D341Med (cell line): ENCODE measurements around the gene AGBL1.

Experiments
- DNase-seq: peaks from one replicate; pipeline ENCODE4 v3.0.0; 2012; ENCODE audit warnings: low spot score

The AGBL1 gene

GRCh38 chr15:86591994-86592735, 512.5 kb downstream of the AGBL1 start:
- no peak for DNase-seq

- DNase-seq = no peak
Observed at GRCh38 chr15:86595741-86596140, 516.1 kb downstream of the AGBL1 start.

GRCh38 chr15:86603466-86603865, 523.8 kb downstream of the AGBL1 start:
- no peak for DNase-seq

GRCh38 chr15:86608461-86609205, 529.0 kb downstream of the AGBL1 start:
- DNase-seq = no peak

- no peak for DNase-seq
Observed at GRCh38 chr15:86609275-86609674, 529.6 kb downstream of the AGBL1 start.

GRCh38 chr15:86610038-86610437, 530.4 kb downstream of the AGBL1 start:
- DNase-seq = no peak

- DNase-seq = no peak
Observed at GRCh38 chr15:86611417-86612040, 531.9 kb downstream of the AGBL1 start.

- DNase-seq = no peak
Observed at GRCh38 chr15:86615411-86615810, 535.7 kb downstream of the AGBL1 start.

- no peak for DNase-seq
Observed at GRCh38 chr15:86615816-86616215, 536.1 kb downstream of the AGBL1 start.

GRCh38 chr15:86616771-86617170, 537.1 kb downstream of the AGBL1 start:
- no peak for DNase-seq

- no peak for DNase-seq
Observed at GRCh38 chr15:86620157-86620556, 540.5 kb downstream of the AGBL1 start.

GRCh38 chr15:86620641-86621349, 541.1 kb downstream of the AGBL1 start:
- no peak for DNase-seq

GRCh38 chr15:86623236-86623635, 543.6 kb downstream of the AGBL1 start:
- DNase-seq = no peak

GRCh38 chr15:86624261-86625036, 544.8 kb downstream of the AGBL1 start:
- no peak for DNase-seq

GRCh38 chr15:86629409-86630356, 550.0 kb downstream of the AGBL1 start:
- no peak for DNase-seq

- DNase-seq = no peak
Observed at GRCh38 chr15:86630946-86631345, 551.3 kb downstream of the AGBL1 start.

- DNase-seq = no peak
Observed at GRCh38 chr15:86634146-86634545, 554.5 kb downstream of the AGBL1 start.

- no peak for DNase-seq
Observed at GRCh38 chr15:86634992-86635638, 555.4 kb downstream of the AGBL1 start.

- no peak for DNase-seq
Observed at GRCh38 chr15:86644339-86644738, 564.7 kb downstream of the AGBL1 start.

- DNase-seq = no peak
Observed at GRCh38 chr15:86645925-86646500, 566.3 kb downstream of the AGBL1 start.
